IPS-18a (cell line): ENCODE measurements around the gene TAF5L.

Source experiments
- H3K27ac ChIP-seq: one replicate; pipeline ENCODE4 v1.5.1; 2013; ENCODE audit warnings: low read length
- H3K27me3 ChIP-seq: one replicate; pipeline ENCODE4 v1.6.1; 2013; ENCODE audit warnings: mild to moderate bottlenecking, low read length; ENCODE audit not compliant: control insufficient read depth, insufficient read depth
- H3K36me3 ChIP-seq: one replicate; pipeline ENCODE4 v1.6.1; 2013; ENCODE audit warnings: low read depth, low read length; ENCODE audit not compliant: control insufficient read depth
- H3K4me1 ChIP-seq: one replicate; pipeline ENCODE4 v1.6.1; 2013; ENCODE audit warnings: low read depth, low read length; ENCODE audit not compliant: control insufficient read depth
- H3K4me3 ChIP-seq: one replicate; pipeline ENCODE4 v1.5.1; 2013; ENCODE audit warnings: low read length
- H3K9ac ChIP-seq: one replicate; pipeline ENCODE4 v1.6.1; 2013; ENCODE audit warnings: mild to moderate bottlenecking, low read length, moderate library complexity
- H3K9me3 ChIP-seq: one replicate; pipeline ENCODE4 v1.6.1; 2013; ENCODE audit warnings: low read depth, low read length; ENCODE audit not compliant: control insufficient read depth

Gene TAF5L

DNA sequence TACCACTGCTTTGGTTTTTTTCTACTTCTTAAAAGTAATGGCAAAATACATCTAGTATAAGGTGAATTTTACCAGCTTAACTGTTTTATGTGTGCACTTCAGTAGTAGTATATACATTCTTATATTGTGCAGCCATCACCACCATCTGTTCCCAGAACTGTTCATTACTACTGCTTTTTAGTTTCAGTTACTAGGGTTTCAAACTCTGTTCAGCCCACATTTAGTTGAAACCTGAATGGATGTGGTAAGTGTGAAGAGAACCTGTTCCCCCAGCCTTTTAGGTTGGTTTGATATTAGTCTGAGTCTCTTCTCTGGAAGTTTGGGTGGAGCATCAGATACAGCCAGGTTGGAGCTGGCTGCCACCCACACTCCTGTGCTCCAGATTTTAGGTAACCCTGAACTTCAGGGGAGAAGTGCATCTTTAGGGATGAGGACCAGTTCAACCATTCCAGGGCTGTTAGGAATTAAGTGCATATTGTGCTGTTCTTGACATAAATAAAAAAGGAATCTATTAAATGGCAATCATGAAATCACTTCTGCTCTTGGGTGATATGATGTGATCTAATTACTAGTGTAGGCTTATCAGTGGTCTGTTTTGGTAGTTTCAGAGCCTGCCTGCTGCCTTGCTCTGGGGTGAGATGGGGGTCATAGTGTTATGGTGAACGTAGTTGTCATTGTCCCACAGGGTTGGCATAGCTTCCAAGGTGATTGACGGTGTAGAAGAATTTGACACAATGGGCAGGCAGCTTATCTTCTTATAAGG is 32.3 kb upstream of the TAF5L start:
- H3K27ac ChIP-seq, result no peak overlapping the region
- H3K4me3 ChIP-seq, result no peak overlapping the region
- peaks cover 3% of the 10 kb centered on the region for H3K4me1 ChIP-seq
- peaks cover 69% of the 10 kb centered on the region for H3K36me3 ChIP-seq
- no peaks in the 10 kb centered on the region for H3K9me3 ChIP-seq
- H3K9ac ChIP-seq, result no peak overlapping the region
- H3K27me3 ChIP-seq, result no peaks in the 10 kb centered on the region

DNA sequence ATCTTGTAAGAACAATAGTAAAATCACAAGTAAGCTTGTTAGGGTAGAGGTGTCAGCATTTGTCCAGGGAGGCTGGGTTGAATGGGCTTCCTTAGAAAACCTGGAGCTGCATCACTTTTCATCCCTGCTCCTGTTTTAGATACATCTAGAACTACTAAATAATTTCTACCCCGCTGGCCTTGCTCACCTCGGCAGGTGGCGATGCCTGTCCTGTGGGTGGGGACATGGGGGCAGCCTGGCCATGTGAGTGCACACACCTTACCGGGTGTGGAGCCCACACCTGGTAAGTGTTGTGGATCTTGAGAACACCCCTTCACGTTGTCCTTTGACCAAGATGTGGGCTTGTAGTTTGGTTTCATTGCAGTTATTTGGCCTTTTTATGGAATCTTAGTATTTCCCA is 29.9 kb upstream of the TAF5L start:
- Histone ChIP-seq H3K9me3 (no peaks in the 10 kb centered on the region), H3K9ac (no peak overlapping the region), H3K27me3 (no peaks in the 10 kb centered on the region), H3K4me3 (no peak overlapping the region), H3K27ac (no peak overlapping the region), H3K36me3 (peaks cover 76% of the 10 kb centered on the region), H3K4me1 (no peaks in the 10 kb centered on the region)

DNA sequence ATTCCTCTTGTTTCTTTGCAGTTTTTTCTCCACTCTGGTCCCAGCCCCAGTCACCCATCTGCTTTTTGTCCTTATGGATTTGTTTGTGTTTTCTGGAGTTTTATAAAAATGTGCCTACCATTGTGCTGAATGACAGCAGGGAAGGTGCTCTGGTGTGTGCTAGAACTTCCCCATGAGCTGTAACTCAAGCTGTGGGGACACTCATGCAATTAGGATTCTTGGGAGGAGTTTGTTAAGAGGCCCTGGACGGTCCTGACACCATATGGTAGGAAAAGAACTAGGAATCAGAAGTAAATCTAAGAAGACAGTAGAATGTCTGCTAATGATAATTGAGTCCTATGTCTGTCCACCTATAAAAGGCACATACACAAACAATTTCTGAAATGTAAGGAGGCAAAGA is 27.5 kb upstream of the TAF5L start:
- H3K36me3 ChIP-seq, result peaks cover 79% of the 10 kb centered on the region
- no peak overlapping the region for H3K27ac ChIP-seq
- H3K9ac ChIP-seq, result no peak overlapping the region
- H3K4me1 ChIP-seq, result no peaks in the 10 kb centered on the region
- no peaks in the 10 kb centered on the region for H3K9me3 ChIP-seq
- no peaks in the 10 kb centered on the region for H3K27me3 ChIP-seq
- no peak overlapping the region for H3K4me3 ChIP-seq

DNA sequence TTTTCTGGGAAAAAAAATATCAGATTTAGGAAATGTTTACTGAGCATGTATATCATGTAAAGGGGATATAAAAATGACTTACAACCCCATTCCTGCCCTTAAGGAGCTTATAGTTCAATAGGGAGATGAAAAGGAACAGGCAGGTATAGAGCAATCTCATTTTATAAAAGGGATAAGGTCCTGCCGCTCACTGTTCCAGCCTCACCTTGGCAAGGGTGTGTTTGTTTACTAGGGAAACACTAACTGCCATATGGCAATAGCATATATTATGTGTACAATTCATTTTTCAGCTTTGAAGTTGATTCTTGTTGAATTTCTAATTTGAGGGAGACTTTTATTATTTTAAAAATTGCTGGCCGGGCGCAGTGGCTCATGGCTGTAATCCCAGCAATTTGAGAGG is 25.6 kb upstream of the TAF5L start:
- Histone ChIP-seq H3K36me3 (peaks cover 81% of the 10 kb centered on the region), H3K27me3 (no peaks in the 10 kb centered on the region), H3K9me3 (no peaks in the 10 kb centered on the region), H3K4me1 (no peaks in the 10 kb centered on the region), H3K9ac (no peak overlapping the region), H3K27ac (no peak overlapping the region), H3K4me3 (no peak overlapping the region)

DNA sequence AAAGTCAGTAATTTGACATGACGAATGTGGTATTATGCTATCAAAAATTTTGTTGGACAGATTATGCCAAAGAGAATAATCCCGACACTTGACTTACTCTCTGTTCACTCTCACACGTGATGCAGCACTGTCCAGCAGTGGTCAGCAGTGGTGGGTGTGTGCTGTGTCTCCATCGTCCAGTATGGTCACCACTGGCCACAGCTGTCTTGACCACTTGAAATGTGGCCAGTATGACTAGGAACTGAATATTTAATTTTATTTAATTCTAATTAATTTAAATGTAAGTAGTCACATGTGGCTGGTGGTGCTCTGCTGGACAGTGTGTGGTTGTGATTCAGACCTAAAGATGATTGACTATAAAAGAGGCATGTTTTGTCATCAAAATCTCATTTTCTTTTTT is 24.1 kb upstream of the TAF5L start:
- Histone ChIP-seq H3K4me1 (no peaks in the 10 kb centered on the region), H3K36me3 (peaks cover 83% of the 10 kb centered on the region), H3K9ac (no peak overlapping the region), H3K27ac (no peak overlapping the region), H3K4me3 (no peak overlapping the region), H3K9me3 (no peaks in the 10 kb centered on the region), H3K27me3 (no peaks in the 10 kb centered on the region)

DNA sequence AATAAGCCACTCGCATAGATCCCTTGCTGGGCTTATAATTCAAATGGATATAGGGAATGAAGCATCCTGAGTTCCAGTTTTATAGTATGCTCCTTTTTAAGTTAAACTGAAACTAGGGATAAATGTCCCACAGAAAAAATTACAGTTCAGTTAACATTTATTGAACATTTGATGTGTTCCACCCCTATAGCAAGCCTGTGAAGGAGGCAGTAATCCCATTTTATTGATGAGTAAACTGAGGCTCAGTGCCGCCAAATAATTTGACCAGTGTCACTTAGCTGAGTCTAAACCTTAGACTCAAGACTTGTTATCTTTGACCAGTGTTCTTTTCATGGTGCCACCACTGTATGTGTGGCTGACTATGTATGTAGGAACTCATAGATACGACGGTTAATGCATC is 22.5 kb upstream of the TAF5L start:
- H3K4me3 ChIP-seq, result no peak overlapping the region
- H3K27me3 ChIP-seq, result no peaks in the 10 kb centered on the region
- no peak overlapping the region for H3K27ac ChIP-seq
- H3K36me3 ChIP-seq, result peaks cover 82% of the 10 kb centered on the region
- no peaks in the 10 kb centered on the region for H3K9me3 ChIP-seq
- H3K9ac ChIP-seq, result no peak overlapping the region
- no peaks in the 10 kb centered on the region for H3K4me1 ChIP-seq

DNA sequence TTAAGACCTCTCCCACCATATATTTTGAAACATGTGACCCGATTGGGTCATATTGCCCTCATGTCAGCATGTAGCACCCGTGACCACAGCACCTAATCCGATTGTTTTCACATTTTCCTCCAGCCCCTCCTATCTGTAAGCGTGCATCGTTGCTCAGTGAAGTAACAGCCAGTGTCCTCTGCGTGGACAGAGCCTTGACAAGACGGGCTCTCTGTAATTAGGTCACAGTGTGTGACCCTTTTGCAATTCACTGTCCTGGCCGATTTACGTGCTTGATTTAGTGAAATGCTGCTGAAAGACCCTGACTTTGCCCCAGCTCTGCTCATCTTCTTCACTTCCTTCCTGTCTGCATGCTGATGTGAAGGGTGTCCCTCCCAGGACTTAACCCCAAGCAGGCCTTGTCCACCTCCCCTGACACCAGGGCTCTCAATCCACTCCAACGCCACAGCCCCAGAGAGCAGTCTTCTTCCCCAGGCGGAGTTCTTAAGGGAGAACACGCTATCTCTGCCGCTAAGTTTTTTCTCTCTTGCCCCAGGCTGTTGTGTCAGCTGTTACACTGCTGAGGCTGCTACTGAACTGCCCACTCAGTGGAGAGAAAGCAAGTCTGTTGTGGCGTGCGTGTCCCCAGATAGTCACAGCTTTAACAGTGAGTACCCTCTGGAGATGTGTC is 19.5 kb upstream of the TAF5L start:
- Histone ChIP-seq H3K4me3 (no peak overlapping the region), H3K36me3 (peaks cover 68% of the 10 kb centered on the region), H3K9me3 (no peaks in the 10 kb centered on the region), H3K27ac (no peak overlapping the region), H3K9ac (no peak overlapping the region), H3K27me3 (no peaks in the 10 kb centered on the region), H3K4me1 (no peaks in the 10 kb centered on the region)

DNA sequence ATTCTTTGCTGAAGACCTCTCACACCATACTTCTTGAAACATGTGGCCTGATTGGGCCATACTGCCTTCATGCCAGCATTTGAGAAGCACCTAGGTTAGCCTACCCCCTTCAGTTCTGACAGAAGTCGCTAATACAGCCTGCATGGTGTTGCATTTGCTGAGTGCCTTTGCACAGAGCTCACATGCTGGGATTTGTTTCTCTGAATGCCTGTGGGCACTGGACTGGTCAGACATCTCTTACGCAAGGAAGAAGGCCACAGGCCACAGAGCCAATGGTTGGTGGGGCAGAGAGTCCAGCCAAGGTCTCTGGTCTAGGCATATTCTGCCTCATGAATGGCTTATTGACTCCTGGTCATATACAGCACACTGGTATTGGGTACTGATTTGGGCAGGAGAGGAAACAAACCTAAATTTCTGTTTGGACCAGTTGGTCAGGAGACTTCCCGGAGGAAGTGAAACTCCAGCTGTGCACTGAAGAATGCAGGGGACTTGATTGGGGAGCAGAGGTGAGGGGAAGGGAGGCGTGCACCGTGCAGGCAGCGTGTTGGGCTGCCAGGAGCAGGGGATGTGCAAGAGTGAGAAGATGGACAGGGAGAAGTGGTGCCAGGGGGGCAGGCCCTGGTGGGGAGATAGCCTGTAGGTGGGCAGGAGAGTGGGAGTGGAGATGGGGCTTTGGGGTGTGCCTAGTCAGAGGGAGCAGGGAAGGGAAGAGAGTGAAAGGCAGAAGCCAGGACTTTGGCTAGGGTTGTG is 18.2 kb upstream of the TAF5L start:
- no peak overlapping the region for H3K27ac ChIP-seq

DNA sequence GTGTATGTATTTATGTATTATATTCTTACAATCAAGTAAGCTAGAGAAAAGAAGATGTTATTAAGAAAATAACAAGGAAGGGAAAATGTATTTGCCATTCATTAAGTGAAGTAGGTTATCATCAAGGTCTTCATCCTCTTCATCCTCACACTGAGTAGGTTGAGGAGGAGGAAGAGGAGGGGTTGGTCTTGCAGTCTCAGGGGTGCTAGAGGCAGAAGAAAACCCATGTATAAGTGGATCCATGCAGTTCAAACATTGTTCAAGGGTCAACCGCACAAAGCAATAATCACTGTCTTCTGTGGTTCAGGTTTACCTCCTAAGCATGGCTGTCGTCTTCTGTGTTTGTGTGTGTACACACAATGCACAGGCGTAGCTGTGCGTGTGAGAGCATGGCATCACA is 17.0 kb upstream of the TAF5L start:
- Histone ChIP-seq H3K36me3 (peaks cover 53% of the 10 kb centered on the region), H3K27me3 (no peaks in the 10 kb centered on the region), H3K9ac (no peak overlapping the region), H3K27ac (no peak overlapping the region), H3K4me1 (no peaks in the 10 kb centered on the region), H3K9me3 (no peaks in the 10 kb centered on the region), H3K4me3 (no peak overlapping the region)

More for the DNA sequence above, 18.2 kb upstream of the TAF5L start:
- Histone ChIP-seq H3K36me3 (peaks cover 58% of the 10 kb centered on the region), H3K9ac (no peak overlapping the region), H3K27me3 (no peaks in the 10 kb centered on the region), H3K9me3 (no peaks in the 10 kb centered on the region), H3K4me3 (no peak overlapping the region), H3K4me1 (no peaks in the 10 kb centered on the region)

DNA sequence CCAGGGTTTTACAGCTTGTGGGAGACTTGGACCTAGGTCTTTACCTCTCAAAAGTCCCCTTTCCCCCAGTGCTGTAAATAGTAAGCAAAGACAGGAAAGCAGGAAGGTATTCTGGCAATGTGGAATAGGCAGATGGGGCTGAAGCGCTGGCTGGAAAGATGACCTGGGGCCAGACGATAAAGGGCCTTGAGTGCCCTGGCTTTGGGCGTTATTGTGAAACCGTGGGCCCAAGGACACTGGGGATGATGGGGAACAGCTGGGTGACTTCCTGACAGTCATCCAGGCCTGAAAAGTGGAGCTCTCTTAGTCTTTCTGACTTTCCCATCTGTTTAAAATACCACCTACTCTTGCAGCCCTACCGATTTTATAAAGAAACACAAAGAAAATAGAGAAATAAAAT is 16.5 kb upstream of the TAF5L start:
- peaks cover 53% of the 10 kb centered on the region for H3K36me3 ChIP-seq
- H3K9ac ChIP-seq, result no peak overlapping the region
- no peak overlapping the region for H3K4me3 ChIP-seq
- no peaks in the 10 kb centered on the region for H3K4me1 ChIP-seq
- no peak overlapping the region for H3K27ac ChIP-seq
- no peaks in the 10 kb centered on the region for H3K9me3 ChIP-seq
- no peaks in the 10 kb centered on the region for H3K27me3 ChIP-seq

DNA sequence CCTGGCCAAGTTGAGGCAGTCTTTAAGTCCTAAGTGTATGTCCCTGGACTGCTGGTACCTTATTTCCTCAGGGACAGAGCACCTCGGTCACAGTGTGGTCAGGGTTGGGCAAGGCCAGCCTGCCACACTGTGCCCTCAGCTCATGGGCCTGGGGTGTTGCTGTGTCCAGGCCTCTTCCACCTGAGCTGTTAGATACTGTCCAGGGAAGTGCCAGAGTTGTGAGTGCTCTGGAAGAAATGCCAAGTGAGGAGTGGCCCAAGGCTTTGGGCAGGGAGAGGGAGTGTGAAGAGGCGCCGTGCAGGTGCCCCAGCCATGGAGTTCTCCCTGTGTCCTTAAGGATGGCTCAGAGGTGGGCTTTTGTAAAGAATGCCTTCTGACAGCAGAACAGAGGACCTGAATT is 15.4 kb upstream of the TAF5L start:
- Histone ChIP-seq H3K4me3 (no peak overlapping the region), H3K4me1 (no peaks in the 10 kb centered on the region), H3K36me3 (peaks cover 54% of the 10 kb centered on the region), H3K9me3 (no peaks in the 10 kb centered on the region), H3K27ac (no peak overlapping the region), H3K27me3 (no peaks in the 10 kb centered on the region), H3K9ac (no peak overlapping the region)
